ENCODE data around the gene TRAPPC11. TPM values are rescaled to one million over a fixed set of nuclear protein-coding genes. Genes with fewer than 3 reads are reported as not detected.
"Not testable (repeated sequence)": the region's sequence is repeated elsewhere in the genome, so short reads cannot be mapped to it uniquely, and the experiment has no call there.

The TRAPPC11 gene
- total RNA-seq, 1 donor from 2014 or later, result 32.8 TPM

DNA sequence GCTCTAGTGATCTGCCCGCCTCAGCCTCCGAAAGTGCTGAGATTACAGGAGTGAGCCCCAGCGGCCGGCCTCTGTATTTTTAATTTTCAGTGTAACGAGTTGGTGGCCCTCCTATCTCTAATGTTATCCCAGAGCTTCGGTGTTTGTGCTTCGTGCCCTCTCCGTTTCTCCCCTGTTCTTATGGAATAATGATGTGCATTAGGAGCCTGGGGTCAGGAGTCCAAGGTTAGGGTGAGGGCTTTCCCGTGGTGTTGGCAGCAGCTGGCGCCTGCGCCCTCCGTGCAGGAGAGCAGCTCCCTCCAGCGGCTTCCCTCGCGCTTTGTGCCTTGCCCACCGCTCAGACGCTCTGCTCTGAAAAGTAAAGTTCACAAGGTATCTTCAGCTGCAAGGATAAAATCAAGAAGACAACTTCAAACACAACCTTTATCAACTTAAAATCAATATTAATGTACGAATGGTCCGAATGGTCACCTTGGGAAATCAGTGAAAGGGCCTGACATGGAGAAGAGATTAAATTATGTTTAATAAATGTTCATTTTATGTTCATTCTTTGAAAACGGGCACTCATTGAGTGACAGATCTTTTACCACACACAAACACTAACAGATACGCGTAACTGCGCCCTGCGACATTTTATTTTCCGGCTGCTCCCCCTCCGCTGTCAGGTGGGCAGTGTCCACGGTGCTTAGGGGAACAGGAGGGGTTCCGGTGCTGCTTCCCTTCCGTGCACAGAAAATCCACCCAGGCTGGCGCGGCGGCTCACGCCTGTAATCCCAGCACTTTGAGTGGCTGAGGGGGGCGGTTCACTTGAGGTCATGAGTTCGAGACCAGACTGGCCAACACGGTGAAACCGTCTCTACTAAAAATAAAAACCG, 62.4 kb downstream of the TRAPPC11 start:
- no peak for DNase-seq (ENCODE audit: low read depth, low spot score)

DNA sequence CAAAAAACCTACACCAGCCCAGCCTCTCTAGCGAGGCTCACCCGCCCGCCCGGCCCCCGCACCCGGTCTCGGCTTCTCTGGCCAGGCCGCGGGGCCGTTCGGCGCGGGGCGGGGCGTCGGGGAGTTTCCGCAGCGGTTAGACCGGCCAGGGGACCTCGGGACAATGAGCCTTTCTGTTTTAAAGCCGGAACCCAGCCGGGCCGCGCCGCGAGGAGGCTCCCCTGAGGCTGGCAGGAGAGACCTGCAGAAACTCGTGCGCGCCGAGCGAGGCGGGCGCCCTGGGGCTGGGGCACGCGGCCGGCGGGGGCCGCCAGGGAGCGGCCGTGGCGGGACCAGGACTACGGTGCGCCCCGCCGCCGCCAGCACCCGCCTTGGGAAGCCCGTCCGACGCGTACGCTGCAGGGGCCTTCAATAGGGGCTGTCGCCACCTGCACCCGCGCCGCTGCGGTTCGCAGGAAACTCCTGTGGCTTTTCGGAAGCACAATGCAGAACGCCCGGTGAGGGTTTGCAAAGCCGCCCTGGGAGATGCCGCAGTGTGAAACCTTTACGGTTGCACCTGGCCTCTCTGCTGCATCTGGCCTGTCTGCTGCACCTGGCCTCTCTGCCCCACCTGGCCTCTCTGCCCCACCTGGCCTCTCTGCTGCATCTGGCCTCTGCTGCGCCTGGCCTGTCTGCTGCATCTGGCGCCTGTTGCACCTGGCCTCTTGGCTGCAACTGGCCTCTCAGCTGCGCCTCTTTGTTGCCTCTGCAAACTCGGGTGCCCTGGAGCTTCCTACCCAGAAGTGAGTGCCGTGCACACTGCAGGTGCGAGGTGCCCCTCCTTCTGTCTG, 63.9 kb downstream of the TRAPPC11 start:
- no peak for DNase-seq (ENCODE audit: low read depth, low spot score)

DNA sequence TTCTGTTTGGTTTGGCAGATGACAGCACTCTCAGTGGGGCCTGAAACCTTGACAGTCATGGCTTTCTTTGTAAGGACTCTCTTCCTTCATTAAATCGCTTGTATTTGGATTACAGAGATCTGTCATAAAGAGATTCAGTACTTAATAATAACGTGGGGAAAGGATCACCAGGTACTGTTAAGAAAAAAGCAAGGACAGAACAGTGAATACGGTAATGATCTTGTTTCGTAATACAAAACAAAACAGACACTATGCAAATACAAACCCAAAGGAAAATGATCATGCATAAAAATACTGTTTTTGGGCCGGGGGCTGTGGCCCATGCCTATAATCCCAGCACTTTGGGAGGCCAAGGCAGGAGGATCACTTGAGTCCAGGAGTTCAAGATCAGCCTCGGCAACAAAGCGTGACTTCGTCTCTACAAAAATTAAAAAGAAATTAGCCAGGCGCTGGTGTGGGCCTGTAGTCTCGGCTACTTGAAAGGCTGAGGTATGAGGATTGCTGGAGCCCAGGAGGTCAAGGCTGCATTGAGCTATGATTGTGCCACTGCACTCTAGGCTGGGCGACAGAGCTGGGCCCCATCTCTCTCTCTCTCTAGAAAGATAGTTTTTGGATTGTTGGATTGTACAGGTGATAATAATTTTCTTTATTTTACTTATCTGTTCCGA, 64.6 kb downstream of the TRAPPC11 start:
- no peak for DNase-seq (ENCODE audit: low read depth, low spot score)

DNA sequence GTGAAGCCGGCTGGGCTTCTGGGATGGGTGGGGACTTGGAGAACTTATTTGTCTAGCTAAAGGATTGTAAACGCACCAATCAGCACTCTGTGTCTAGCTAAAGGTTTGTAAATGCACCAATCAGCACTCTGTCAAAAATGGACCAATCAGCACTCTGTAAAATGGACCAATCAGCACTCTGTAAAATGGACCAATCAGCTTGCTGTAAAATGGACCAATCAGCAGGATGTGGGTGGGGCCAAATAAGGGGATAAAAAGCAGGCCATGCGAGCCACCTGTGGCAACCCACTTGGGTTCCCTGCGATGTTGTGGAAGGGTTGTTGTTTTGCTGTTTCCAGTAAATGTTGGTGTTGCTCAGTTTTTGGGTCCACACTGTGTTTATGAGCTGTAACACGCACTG, 66.5 kb downstream of the TRAPPC11 start:
- not testable (repeated sequence) for DNase-seq (ENCODE audit: low read depth, low spot score)

DNA sequence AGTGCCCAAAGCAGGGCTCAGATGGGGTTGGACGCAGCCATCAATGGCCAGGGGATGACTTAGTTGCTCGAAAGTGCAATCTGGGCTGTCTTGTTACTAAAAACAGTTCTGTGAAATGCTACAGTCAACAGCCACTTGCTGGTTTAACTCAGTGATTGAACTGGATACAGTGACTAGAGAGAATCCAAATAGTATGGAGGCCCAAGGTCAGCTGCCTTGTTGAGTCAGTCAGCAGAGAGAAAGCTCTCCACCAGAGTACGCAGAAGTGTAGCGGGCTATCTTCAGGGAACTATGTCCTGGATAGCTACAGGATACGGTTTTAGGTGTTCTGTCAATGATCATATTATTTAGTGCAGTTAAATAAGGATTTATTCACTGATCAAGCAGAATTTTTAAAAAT, 68.4 kb downstream of the TRAPPC11 start:
- no peak for DNase-seq (ENCODE audit: low read depth, low spot score)

DNA sequence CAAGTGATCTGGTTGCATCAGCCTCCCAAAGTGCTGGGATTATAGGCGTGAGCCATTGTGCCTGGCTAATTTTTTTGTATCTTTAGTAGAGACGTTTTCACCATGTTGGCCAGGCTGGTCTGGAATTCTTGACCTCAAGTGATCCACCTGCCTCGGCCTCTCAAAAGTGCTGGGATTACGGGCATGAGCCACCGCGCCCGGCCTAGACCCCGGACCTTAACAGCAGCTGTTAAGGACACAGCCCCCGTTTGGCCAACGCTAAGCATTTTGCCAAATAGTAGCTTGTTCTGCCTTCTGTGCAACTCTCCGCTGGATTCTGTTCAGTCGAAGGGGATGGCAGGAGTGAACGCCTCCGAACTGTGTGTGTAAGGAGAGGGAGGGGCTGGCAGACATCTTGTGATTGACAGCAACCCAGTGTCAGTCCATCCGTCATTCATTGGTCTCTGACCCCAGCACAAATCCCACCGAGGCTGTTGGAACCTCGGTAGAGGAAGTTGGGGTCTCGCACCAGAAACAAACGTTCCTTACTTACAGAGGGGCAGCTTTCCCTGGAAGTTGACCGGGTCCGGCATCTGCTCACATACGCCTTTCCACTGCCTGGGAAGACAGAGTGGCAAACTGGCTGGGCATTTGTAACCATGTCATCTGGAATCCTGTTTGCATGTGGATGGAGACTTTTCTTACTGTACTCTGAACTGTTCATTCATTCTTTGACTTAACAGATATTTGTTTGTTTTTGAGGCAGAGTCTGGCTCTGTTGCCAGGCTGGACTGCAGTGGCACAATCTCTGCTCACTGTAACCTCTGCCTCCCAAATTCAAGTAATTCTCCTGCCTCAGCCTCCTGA, 69.4 kb downstream of the TRAPPC11 start:
- no peak for DNase-seq (ENCODE audit: low read depth, low spot score)

DNA sequence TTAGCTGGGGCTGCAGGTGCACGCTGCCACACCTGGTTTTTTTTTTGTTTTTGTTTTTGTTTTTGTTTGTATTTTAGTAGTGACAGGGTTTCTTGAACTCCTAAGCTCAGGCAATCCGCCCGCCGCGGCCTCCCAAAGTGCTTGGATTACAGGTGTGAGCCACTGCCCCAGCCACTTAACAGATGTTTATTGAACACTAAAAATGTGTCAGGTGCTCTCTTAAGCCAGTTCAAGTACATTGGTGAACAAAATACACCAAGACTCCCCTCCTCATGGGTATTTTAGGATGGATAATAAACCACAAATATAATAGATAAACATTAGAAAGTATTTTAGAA, 69.9 kb downstream of the TRAPPC11 start:
- no peak for DNase-seq (ENCODE audit: low read depth, low spot score)

DNA sequence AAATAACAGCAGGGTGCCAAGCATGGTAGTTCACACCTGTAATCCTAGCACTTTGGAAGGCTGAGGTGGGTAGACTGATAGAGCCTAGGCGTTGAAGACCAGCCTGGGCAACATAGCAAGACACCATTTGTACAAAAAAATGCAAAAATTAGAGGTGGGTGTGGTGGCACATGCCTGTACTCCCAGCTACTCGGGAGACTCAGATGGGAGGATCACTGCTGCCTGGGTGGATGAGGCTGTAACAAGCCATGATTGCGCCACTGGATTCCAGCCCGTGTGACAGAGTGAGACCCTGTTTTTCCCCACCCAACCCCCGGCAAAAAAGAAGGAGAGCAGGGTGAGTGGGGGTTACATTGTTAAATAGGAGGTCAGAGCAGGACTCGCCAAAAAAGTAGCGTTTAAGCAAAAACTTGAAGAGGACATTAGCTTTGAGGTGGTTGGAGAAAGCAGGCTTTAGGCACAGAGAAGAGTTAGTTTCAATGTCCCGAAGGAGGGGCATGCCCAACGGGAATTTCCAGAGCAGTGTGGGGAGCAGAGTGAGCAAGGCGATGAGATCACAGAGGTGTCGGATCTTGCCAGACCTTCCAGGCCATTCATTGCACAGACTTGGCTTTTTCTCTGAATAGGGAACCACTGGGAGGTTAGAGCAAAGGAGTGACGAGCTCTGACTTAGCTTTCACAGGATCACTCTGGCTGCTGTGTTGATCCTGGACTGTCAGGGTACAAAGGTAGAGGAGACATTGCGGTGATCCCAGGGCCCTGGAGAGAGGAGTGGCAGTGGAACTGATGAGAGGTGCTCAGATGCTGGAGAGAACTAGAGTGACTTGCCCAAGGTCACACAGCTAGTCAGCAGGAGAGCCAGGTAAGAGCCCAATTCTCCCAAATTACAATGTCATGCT, 70.6 kb downstream of the TRAPPC11 start:
- DNase-seq (ENCODE audit: low read depth, low spot score), result no peak

DNA sequence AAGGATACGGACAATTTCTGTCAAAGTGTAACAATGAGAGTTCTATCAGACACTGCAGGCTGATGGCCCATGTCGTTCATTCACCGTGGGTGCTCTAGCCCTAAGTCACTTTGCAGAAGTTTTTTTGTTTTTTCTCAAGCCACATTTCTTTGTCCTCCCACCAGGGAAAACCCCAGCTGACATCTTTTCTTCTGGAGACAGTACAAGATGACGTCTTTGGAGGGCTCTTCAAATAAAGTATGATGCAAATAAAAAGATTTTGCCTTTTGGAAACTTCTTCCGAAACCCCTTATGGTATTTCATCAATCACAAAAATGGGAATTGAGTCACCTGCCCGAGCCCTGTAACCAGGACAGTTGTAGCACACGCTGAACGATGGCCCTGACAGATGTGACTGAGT, 73.2 kb downstream of the TRAPPC11 start:
- no peak for DNase-seq (ENCODE audit: low read depth, low spot score)

DNA sequence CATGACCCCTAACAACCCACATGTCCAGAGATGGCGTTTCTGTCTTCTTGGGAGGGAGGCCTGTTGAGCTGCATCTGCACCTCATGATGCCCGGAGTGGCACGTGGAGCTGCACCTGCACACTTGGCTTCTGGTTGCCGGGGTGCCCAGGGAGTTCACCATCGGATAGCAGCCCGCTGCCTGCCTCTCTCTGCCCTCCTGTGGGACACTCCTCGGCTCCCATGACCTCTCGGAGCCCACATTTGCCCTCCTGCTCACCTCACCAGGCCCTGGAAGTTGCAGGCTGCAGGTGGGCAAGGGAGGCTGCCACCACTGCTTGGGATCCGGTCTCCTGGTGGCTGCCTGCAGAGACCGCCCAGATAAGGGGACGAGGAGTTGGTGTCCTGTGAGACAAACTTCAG, 74.1 kb downstream of the TRAPPC11 start:
- DNase-seq (ENCODE audit: low read depth, low spot score), result no peak

DNA sequence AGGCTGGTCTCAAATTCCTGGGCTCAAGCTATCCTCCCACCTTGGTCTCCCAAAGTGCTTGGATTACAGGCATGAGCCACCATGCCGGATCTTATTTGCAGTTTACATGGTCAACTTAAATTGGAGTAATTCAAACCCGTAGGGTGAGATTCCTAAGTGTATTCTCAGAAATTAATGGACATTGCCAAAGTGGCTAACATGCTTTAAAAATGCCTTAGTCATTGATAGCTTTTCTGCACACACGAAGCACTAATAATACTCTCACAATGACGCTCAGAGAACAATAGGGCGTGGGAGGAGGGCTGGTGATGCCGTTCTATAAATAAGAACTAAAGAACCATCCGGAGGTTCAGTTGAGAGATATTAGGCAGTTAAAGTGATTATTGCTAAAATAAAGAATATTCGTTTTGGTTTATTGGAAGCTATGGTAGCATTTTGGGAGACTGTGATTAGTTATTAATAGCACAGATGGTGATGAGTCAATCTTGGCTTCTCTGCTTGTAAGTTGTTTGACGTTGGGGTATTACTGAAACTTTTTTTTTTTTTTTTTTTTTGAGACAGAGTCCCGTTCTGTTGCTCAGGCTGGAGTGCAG, 79.1 kb downstream of the TRAPPC11 start:
- no peak for DNase-seq (ENCODE audit: low read depth, low spot score)

DNA sequence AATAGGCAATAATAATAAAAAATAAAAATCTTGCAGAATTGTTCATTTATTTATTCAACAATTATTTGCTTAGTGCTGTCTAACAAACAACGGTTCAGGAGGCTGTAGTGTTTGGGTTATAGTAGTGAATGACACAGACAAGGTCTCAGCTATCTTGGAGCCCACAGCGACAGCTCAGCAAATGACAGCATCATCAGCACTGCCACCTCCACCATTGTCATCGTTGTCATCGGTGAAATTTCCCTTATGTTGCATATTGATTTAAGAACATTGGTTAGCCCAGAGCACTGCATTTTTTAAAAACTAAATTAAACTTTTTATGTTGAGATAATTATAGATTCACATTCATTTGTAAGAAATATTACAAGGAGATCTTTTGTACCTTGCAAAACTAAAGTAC, 79.9 kb downstream of the TRAPPC11 start:
- DNase-seq (ENCODE audit: low read depth, low spot score), result no peak

DNA sequence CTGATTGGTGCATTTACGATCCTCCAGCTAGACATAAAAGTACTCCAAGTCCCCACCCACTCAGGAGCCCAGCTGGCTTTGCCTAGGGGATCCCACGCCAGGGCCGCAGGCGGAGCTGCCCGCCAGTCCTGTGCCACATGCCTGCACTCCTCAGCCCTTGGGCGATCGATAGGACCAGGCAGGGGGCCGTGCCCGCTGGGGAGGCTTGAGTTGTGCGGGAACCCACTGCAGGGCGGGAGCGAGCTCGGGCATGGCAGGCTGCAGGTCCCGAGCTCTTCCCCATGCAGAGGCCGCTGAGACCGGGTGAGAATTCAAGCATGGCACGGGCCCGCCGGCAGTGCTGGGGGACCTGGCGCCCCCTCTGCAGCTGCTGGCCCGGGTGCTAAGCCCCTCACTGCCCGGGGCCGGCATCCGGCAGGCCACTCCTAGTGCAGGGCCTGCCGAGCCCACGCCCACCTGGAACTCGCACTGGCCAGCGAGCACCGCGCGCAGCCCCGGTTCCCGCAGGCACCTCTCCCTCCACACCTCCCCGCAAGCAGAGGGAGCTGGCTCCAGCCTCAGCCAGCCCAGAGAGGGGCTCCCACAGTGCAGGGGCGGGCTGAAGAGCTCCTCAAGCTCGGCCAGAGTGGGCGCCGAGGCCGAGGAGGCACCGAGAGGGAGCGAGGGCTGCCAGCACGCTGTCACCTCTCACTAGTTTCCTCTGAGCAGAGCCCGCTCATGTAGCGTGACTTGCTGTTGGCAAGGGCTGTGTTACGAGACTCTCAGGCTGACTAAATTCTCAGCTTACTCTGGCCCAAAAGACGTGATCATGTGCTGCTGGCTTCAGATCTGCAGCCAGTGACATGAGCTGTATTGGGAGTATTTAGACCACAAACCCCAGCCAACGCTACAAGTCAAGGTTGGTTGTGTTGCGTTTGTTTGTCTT, 87.5 kb downstream of the TRAPPC11 start:
- DNase-seq (ENCODE audit: low read depth, low spot score), result no peak

DNA sequence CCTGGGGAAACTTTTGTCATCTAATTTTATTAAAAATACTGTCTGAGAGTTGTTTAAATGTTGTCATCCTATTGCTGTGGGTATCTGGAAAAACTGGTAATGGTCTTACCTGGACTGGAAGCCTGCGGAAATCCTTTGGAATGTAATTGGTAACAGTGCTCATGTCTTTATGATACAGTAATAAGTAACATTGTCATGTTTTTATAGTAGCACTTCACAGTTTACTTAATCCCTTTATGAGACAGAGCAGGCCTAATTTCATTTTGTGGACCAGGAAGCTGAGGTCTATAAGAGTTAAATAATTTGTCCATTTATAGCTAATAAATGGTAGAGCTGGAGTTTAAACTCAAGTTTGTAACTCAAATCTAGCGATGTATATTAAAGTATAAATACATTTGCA, 88.3 kb downstream of the TRAPPC11 start:
- DNase-seq (ENCODE audit: low read depth, low spot score), result no peak

DNA sequence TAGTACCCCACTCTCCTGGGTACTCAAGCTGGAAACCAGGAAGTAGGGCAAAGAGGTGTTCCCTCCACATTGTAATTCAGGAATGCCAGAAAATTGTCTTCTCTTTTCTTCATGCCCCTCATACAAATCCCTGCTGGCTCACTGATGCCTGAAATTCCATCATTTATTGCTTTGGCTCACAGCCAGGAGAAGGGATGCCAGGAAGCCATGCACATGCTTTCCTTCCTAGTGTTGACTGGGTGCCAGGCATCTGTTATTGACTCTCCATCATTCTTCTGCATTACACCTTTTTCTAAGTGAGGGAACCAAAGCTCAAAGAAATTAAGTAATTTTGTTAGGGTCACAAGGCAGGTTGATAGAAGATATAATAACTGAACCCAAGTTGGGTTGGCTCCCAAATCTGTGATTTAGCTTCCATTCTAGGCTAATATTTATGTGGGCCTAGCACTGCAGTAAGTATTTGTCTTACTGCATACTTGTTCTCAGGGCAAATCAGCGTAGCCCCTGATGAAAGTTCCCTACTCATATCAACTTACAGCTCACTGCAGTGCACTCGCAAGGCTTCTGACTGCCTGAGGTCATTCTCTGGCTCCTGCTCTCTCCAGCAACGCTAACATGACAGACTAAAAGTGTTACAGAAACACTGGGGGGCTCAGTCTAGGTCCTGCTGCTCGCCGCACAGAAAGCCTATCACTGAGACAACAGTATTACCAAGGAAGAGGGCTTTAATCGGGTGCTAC, 89.0 kb downstream of the TRAPPC11 start:
- no peak for DNase-seq (ENCODE audit: low read depth, low spot score)

DNA sequence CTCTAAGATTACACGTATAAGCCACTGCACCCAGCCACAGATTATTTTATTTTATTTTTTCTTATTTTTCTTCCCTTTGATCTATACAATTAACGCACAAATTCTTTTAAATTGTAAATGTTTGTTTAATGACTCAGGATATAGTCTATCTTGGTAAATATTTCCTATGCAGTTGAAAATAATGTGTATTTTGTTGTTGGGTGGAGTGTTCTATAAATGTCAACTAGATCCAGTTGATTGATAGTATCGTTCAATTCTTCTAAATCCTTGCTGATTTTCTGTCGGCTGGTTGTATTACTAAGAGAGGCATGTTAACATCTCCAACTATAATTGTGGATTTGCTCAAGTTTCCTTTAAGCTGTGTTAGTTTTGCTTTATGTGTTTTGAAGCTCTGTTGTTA, 92.0 kb downstream of the TRAPPC11 start:
- DNase-seq (ENCODE audit: low read depth, low spot score), result no peak

DNA sequence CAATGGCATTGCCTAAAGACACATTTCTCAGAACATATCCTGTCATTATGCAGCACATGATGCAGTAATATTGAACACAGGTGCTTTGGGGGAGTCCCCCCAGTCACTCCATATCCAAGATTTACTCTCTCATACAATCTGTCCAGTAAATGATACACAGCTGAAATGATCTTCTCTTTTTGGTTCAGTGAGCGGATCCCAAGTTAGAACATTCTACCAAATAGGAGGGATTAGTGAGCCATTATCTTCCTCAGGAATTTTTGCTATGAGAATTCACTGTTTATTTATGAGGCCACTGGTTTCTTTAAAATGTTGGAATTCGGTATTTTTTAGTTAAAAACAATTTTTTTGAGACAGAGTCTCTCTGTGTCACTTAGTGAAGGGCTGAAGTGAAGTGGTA, 96.5 kb downstream of the TRAPPC11 start:
- no peak for DNase-seq (ENCODE audit: low read depth, low spot score)

DNA sequence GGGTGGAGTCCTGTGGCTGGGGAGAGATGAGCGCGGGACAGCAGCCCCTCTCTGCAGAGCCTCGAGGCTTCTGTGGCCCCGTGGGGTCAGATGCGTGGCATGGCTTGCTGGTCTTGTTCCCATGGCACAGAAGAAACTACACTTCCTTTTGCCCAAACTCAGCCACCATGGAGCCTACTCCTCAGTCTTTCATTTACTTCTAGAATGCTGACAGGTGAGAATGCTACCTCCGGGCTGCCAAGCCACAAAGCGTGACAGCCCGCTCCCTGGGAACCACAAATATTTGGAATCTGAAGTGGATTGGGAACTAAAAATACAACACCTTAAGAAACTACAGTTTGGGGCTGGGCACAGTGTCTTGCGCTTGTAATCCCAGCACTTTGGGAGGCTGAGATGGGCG, 98.0 kb downstream of the TRAPPC11 start:
- DNase-seq (ENCODE audit: low read depth, low spot score), result no peak
